ENCODE data around the gene TMA7.

GRCh38 chr3:48423883-48424695 lies 16.0 kb upstream of the TMA7 start:
- TF ChIP-seq POLR2AphosphoS5 (IDR thresholded peaks at IDR 0.05) (no peak), POLR2A (IDR thresholded peaks at IDR 0.05) (no peak), CTCF (IDR thresholded peaks at IDR 0.05) (no peak), EP300 (IDR thresholded peaks at IDR 0.05; ENCODE audit: low read depth) (no peak)
